ENCODE measurements around the gene GYPA. TPM values are rescaled to one million over a fixed set of nuclear protein-coding genes. Genes with fewer than 3 reads are reported as not detected.
"Not testable (repeated sequence)": the region's sequence is repeated elsewhere in the genome, so short reads cannot be mapped to it uniquely, and the experiment has no call there.

GYPA gene
- total and polyA plus RNA-seq, 5 donors: not detected

- H3K4me3 ChIP-seq (ENCODE audit: low read length); H3K4me1 ChIP-seq (ENCODE audit: control insufficient read depth, insufficient read depth, low read length); ATAC-seq; intact Hi-C loops (cut with DNase I); H3K27me3 ChIP-seq (ENCODE audit: control insufficient read depth, insufficient read depth); H3K27ac ChIP-seq (ENCODE audit: low read length); DNase-seq; H3K9me3 ChIP-seq (ENCODE audit: control insufficient read depth, low read length): not testable (repeated sequence)
- 43% methylated on average over 5 of the region's 5 CpGs for WGBS
Observed at GRCh38 chr4:144128709-144129320, 11.7 kb downstream of the GYPA start.

GRCh38 chr4:144125109-144125508 is 15.4 kb downstream of the GYPA start:
- ATAC-seq; H3K4me1 ChIP-seq (ENCODE audit: control insufficient read depth, insufficient read depth, low read length); intact Hi-C loops (cut with DNase I); DNase-seq; H3K4me3 ChIP-seq (ENCODE audit: low read length); H3K27me3 ChIP-seq (ENCODE audit: control insufficient read depth, insufficient read depth); H3K27ac ChIP-seq (ENCODE audit: low read length); H3K9me3 ChIP-seq (ENCODE audit: control insufficient read depth, low read length): not testable (repeated sequence)
- 48% methylated on average over 1 of the region's 2 CpGs for WGBS

- DNase-seq; H3K27ac ChIP-seq (ENCODE audit: low read length); H3K9me3 ChIP-seq (ENCODE audit: control insufficient read depth, low read length); H3K4me3 ChIP-seq (ENCODE audit: low read length); ATAC-seq; H3K27me3 ChIP-seq (ENCODE audit: control insufficient read depth, insufficient read depth); intact Hi-C loops (cut with DNase I); H3K4me1 ChIP-seq (ENCODE audit: control insufficient read depth, insufficient read depth, low read length): not testable (repeated sequence)
- 63% methylated on average over 4 of the region's 4 CpGs for WGBS
Observed at GRCh38 chr4:144123982-144124635, 16.4 kb downstream of the GYPA start.

GRCh38 chr4:144123269-144123668 is 17.2 kb downstream of the GYPA start:
- DNase-seq; H3K4me3 ChIP-seq (ENCODE audit: low read length); intact Hi-C loops (cut with DNase I); H3K27ac ChIP-seq (ENCODE audit: low read length); ATAC-seq; H3K9me3 ChIP-seq (ENCODE audit: control insufficient read depth, low read length); H3K4me1 ChIP-seq (ENCODE audit: control insufficient read depth, insufficient read depth, low read length); H3K27me3 ChIP-seq (ENCODE audit: control insufficient read depth, insufficient read depth): not testable (repeated sequence)
- 89% methylated on average over 3 of the region's 3 CpGs for WGBS

- H3K9me3 ChIP-seq (ENCODE audit: control insufficient read depth, low read length); ATAC-seq; intact Hi-C loops (cut with DNase I); H3K27me3 ChIP-seq (ENCODE audit: control insufficient read depth, insufficient read depth); H3K27ac ChIP-seq (ENCODE audit: low read length); H3K4me1 ChIP-seq (ENCODE audit: control insufficient read depth, insufficient read depth, low read length); DNase-seq; H3K4me3 ChIP-seq (ENCODE audit: low read length): not testable (repeated sequence)
- 74% methylated on average over 5 of the region's 5 CpGs for WGBS
Observed at GRCh38 chr4:144119752-144120151, 20.8 kb downstream of the GYPA start.

- H3K27ac ChIP-seq (ENCODE audit: low read length): no peak overlapping the region
- intact Hi-C loops (cut with DNase I): no loop called here
- H3K4me3 ChIP-seq (ENCODE audit: low read length): no peak overlapping the region
- 62% methylated on average over 4 of the region's 4 CpGs for WGBS
- DNase-seq: no peak
- no peaks in the 10 kb centered on the region for H3K9me3 ChIP-seq (ENCODE audit: control insufficient read depth, low read length)
- no peaks in the 10 kb centered on the region for H3K4me1 ChIP-seq (ENCODE audit: control insufficient read depth, insufficient read depth, low read length)
- H3K27me3 ChIP-seq (ENCODE audit: control insufficient read depth, insufficient read depth): no peaks in the 10 kb centered on the region
- no peak for ATAC-seq
Observed at GRCh38 chr4:144115519-144115918, 25.0 kb downstream of the GYPA start.

- DNase-seq (no peak), ATAC-seq (no peak)
- Histone ChIP-seq H3K4me3 (ENCODE audit: low read length) (no peak overlapping the region), H3K27ac (ENCODE audit: low read length) (no peak overlapping the region), H3K9me3 (ENCODE audit: control insufficient read depth, low read length) (no peaks in the 10 kb centered on the region), H3K27me3 (ENCODE audit: control insufficient read depth, insufficient read depth) (no peaks in the 10 kb centered on the region), H3K4me1 (ENCODE audit: control insufficient read depth, insufficient read depth, low read length) (no peaks in the 10 kb centered on the region)
- intact Hi-C loops (cut with DNase I): no loop called here
- 82% methylated on average over 2 of the region's 2 CpGs for WGBS
Observed at GRCh38 chr4:144113546-144113945, 27.0 kb downstream of the GYPA start.

- Histone ChIP-seq H3K27me3 (ENCODE audit: control insufficient read depth, insufficient read depth) (no peaks in the 10 kb centered on the region), H3K4me1 (ENCODE audit: control insufficient read depth, insufficient read depth, low read length) (no peaks in the 10 kb centered on the region), H3K27ac (ENCODE audit: low read length) (no peak overlapping the region), H3K9me3 (ENCODE audit: control insufficient read depth, low read length) (no peaks in the 10 kb centered on the region), H3K4me3 (ENCODE audit: low read length) (no peak overlapping the region)
- intact Hi-C loops (cut with DNase I): no loop called here
- DNase-seq (no peak), ATAC-seq (no peak)
- WGBS: 85% methylated on average over 6 of the region's 6 CpGs
Observed at GRCh38 chr4:144104509-144105130, 35.9 kb downstream of the GYPA start.

- H3K9me3 ChIP-seq (ENCODE audit: control insufficient read depth, low read length); H3K4me3 ChIP-seq (ENCODE audit: low read length); DNase-seq; H3K27ac ChIP-seq (ENCODE audit: low read length); H3K4me1 ChIP-seq (ENCODE audit: control insufficient read depth, insufficient read depth, low read length); ATAC-seq; H3K27me3 ChIP-seq (ENCODE audit: control insufficient read depth, insufficient read depth); intact Hi-C loops (cut with DNase I): not testable (repeated sequence)
- WGBS: 91% methylated on average over 2 of the region's 2 CpGs
Observed at GRCh38 chr4:144097776-144098175, 42.7 kb downstream of the GYPA start.

GRCh38 chr4:144093995-144094394 is 46.5 kb downstream of the GYPA start:
- H3K4me1 ChIP-seq (ENCODE audit: control insufficient read depth, insufficient read depth, low read length); H3K27ac ChIP-seq (ENCODE audit: low read length); ATAC-seq; H3K27me3 ChIP-seq (ENCODE audit: control insufficient read depth, insufficient read depth); DNase-seq; H3K9me3 ChIP-seq (ENCODE audit: control insufficient read depth, low read length); intact Hi-C loops (cut with DNase I); H3K4me3 ChIP-seq (ENCODE audit: low read length): not testable (repeated sequence)
- 43% methylated on average over 4 of the region's 4 CpGs for WGBS

- H3K27ac ChIP-seq (ENCODE audit: low read length); H3K4me3 ChIP-seq (ENCODE audit: low read length); DNase-seq; ATAC-seq; intact Hi-C loops (cut with DNase I); H3K4me1 ChIP-seq (ENCODE audit: control insufficient read depth, insufficient read depth, low read length); H3K27me3 ChIP-seq (ENCODE audit: control insufficient read depth, insufficient read depth); H3K9me3 ChIP-seq (ENCODE audit: control insufficient read depth, low read length): not testable (repeated sequence)
- 93% methylated on average over 2 of the region's 2 CpGs for WGBS
Observed at GRCh38 chr4:144091181-144091580, 49.3 kb downstream of the GYPA start.

Data from right cardiac atrium (tissue), 5 donors.